IMR-90 (cell line): ENCODE data around the gene IMPDH1. TPM values are rescaled to one million over a fixed set of nuclear protein-coding genes. Genes with fewer than 3 reads are reported as not detected.

Source experiments
- ATAC-seq: fragments of 200-7000 bp; cut with Tn5 transposase; 2 replicates; pipeline ENCODE4 v1.9.1; 2020; ENCODE audit warnings: low read depth, mild to moderate bottlenecking, moderate library complexity
- BruUV-seq: library from RNA; stranded (reverse); fragments of 400-500 nt; replicated peaks from 2 replicates; lab custom pipeline; 2021; lab: Mats Ljungman, UMichigan
- CTCF ChIA-PET: fragments of 300-600 bp; formaldehyde crosslinking; extraction: SDS; loops from one replicate; lab custom pipeline; 2021; ENCODE audit warnings: antibody characterized with exemption; lab: Yijun Ruan, JAX
- POLR2A ChIA-PET: fragments of 300-600 bp; sonication (Branson Sonifier 250); formaldehyde crosslinking; loops from one replicate; lab custom pipeline; 2022; ENCODE audit warnings: antibody characterized with exemption; ENCODE audit not compliant: unreplicated experiment; lab: Charles Lee
- DNase-seq: peaks from one replicate; pipeline ENCODE4 v3.0.0; 2013
- H2AFZ ChIP-seq: replicated peaks from 2 replicates; pipeline ENCODE3; 2013; ENCODE audit warnings: low read length, mild to moderate bottlenecking; ENCODE audit not compliant: poor library complexity
- H2AK5ac ChIP-seq: 2 replicates; pipeline ENCODE4 v1.6.1; 2013; ENCODE audit warnings: low read depth, low read length, inconsistent platforms
- H2AK9ac ChIP-seq: replicated peaks from 2 replicates; pipeline ENCODE3; 2013; ENCODE audit warnings: mild to moderate bottlenecking, low read depth, low read length, moderate library complexity; ENCODE audit not compliant: poor library complexity
- H2BK120ac ChIP-seq: 2 replicates; pipeline ENCODE4 v1.6.1; 2013; ENCODE audit warnings: low read depth, low read length, inconsistent platforms
- H2BK15ac ChIP-seq: 3 replicates; pipeline ENCODE4 v1.6.1; 2013; ENCODE audit warnings: low read depth, low read length, inconsistent platforms
- H2BK20ac ChIP-seq: 2 replicates; pipeline ENCODE4 v1.6.1; 2013; ENCODE audit warnings: low read depth, mild to moderate bottlenecking, inconsistent platforms, low read length, moderate library complexity
- H2BK5ac ChIP-seq: 2 replicates; pipeline ENCODE4 v1.6.1; 2013; ENCODE audit warnings: mild to moderate bottlenecking, low read depth, low read length, inconsistent platforms; ENCODE audit not compliant: poor library complexity, severe bottlenecking
- H3K14ac ChIP-seq: replicated peaks from 2 replicates; pipeline ENCODE4 v1.6.1; 2013; ENCODE audit warnings: low read depth, low read length, inconsistent platforms
- H3K18ac ChIP-seq: 2 replicates; pipeline ENCODE4 v1.6.1; 2013; ENCODE audit warnings: low read depth, low read length, control low read depth
- H3K23ac ChIP-seq: 2 replicates; pipeline ENCODE4 v1.6.1; 2013; ENCODE audit warnings: low read depth, low read length, inconsistent platforms
- H3K27ac ChIP-seq: 2 replicates; pipeline ENCODE4 v1.5.1; 2013; ENCODE audit warnings: mild to moderate bottlenecking, control low read depth, low read length; ENCODE audit not compliant: insufficient read depth
- H3K27me3 ChIP-seq: 2 replicates; pipeline ENCODE4 v1.6.1; 2013; ENCODE audit warnings: low read length; ENCODE audit not compliant: control insufficient read depth, insufficient read depth
- H3K36me3 ChIP-seq: 2 replicates; pipeline ENCODE4 v1.6.1; 2013; ENCODE audit warnings: low read length, mixed read lengths; ENCODE audit not compliant: control insufficient read depth, insufficient read depth
- H3K4ac ChIP-seq: 2 replicates; pipeline ENCODE4 v1.6.1; 2013; ENCODE audit warnings: low read depth, low read length, inconsistent platforms
- H3K4me1 ChIP-seq: 2 replicates; pipeline ENCODE4 v1.6.1; 2013; ENCODE audit warnings: low read length, mixed read lengths; ENCODE audit not compliant: control insufficient read depth, insufficient read depth
- H3K4me2 ChIP-seq: 2 replicates; pipeline ENCODE4 v1.6.1; 2013; ENCODE audit warnings: low read depth, mild to moderate bottlenecking, control low read depth, low read length, moderate library complexity
- H3K4me3 ChIP-seq: 2 replicates; pipeline ENCODE4 v1.5.1; 2013; ENCODE audit warnings: low read depth, mild to moderate bottlenecking, control low read depth, low read length, moderate library complexity; ENCODE audit not compliant: insufficient read depth
- H3K56ac ChIP-seq: 2 replicates; pipeline ENCODE4 v1.6.1; 2013; ENCODE audit warnings: low read length, inconsistent platforms; ENCODE audit not compliant: insufficient read depth; ENCODE audit errors: extremely low read depth
- H3K79me1 ChIP-seq, 2 experiments: 2 replicates each; pipeline ENCODE4 v1.6.1; 2013; ENCODE audit warnings: low read length in 2 of 2, inconsistent platforms in 1 of 2, low read depth in 1 of 2
- H3K9ac ChIP-seq: 2 replicates; pipeline ENCODE4 v1.6.1; 2013; ENCODE audit warnings: low read depth, low read length, control low read depth
- H3K9me1 ChIP-seq: 2 replicates; pipeline ENCODE4 v1.6.1; 2013; ENCODE audit warnings: low read length, inconsistent platforms; ENCODE audit not compliant: insufficient read depth
- H3K9me3 ChIP-seq: 2 replicates; pipeline ENCODE4 v1.6.1; 2013; ENCODE audit warnings: low read length; ENCODE audit not compliant: control insufficient read depth, insufficient read depth
- H4K20me1 ChIP-seq: 2 replicates; pipeline ENCODE4 v1.6.1; 2013; ENCODE audit warnings: low read length, inconsistent platforms; ENCODE audit not compliant: insufficient read depth
- H4K5ac ChIP-seq: 2 replicates; pipeline ENCODE4 v1.6.1; 2013; ENCODE audit warnings: mild to moderate bottlenecking, low read depth, low read length, control low read depth
- H4K8ac ChIP-seq, 2 experiments: 2 replicates each; pipeline ENCODE4 v1.6.1; 2013; ENCODE audit warnings: low read depth in 2 of 2, low read length in 2 of 2, control low read depth in 1 of 2, inconsistent platforms in 1 of 2
- H4K91ac ChIP-seq: 2 replicates; pipeline ENCODE4 v1.6.1; 2013; ENCODE audit warnings: low read depth, low read length, inconsistent platforms; ENCODE audit not compliant: insufficient read depth
- BHLHE40 ChIP-seq: fragments of 150-350 bp; IDR thresholded peaks from 2 replicates; pipeline ENCODE4 v1.6.1; 2016; ENCODE audit warnings: mild to moderate bottlenecking, low read depth, low read length
- CEBPB ChIP-seq: IDR thresholded peaks from 2 replicates; pipeline ENCODE4 v1.6.1; 2012; ENCODE audit warnings: low read depth, low read length, improper control_type of control experiment
- CTCF ChIP-seq: conservative IDR thresholded peaks from 2 replicates; pipeline ENCODE4 v1.5.1; 2012; ENCODE audit warnings: mild to moderate bottlenecking, low read depth, low read length, improper control_type of control experiment
- ELK1 ChIP-seq: fragments of 150-350 bp; IDR thresholded peaks from 2 replicates; pipeline ENCODE4 v1.6.1; 2016; ENCODE audit warnings: low read depth, mild to moderate bottlenecking, low read length, moderate library complexity, borderline replicate concordance
- FOS ChIP-seq: fragments of 150-350 bp; IDR thresholded peaks from 2 replicates; pipeline ENCODE4 v1.6.1; 2016; ENCODE audit warnings: low read depth, low read length
- MAFK ChIP-seq: IDR thresholded peaks from 2 replicates; pipeline ENCODE4 v1.6.1; 2012; ENCODE audit warnings: low read depth, low read length, improper control_type of control experiment
- MAZ ChIP-seq: IDR thresholded peaks from 2 replicates; pipeline ENCODE4 v1.6.1; 2012; ENCODE audit warnings: low read depth, mild to moderate bottlenecking, low read length, improper control_type of control experiment, moderate library complexity, borderline replicate concordance
- MXI1 ChIP-seq: IDR thresholded peaks from 2 replicates; pipeline ENCODE4 v1.6.1; 2012; ENCODE audit warnings: low read depth, mild to moderate bottlenecking, low read length, moderate library complexity, borderline replicate concordance
- NFE2L2 ChIP-seq: fragments of 150-350 bp; IDR thresholded peaks from 2 replicates; pipeline ENCODE4 v1.6.1; 2016; ENCODE audit warnings: low read depth, mild to moderate bottlenecking, low read length
- POLR2A ChIP-seq: IDR thresholded peaks from 2 replicates; pipeline ENCODE4 v1.6.1; 2012; ENCODE audit warnings: mild to moderate bottlenecking, low read depth, low read length
- RAD21 ChIP-seq: IDR thresholded peaks from 2 replicates; pipeline ENCODE4 v1.6.1; 2012; ENCODE audit warnings: low read length, improper control_type of control experiment
- RCOR1 ChIP-seq: IDR thresholded peaks from 2 replicates; pipeline ENCODE4 v1.6.1; 2012; ENCODE audit warnings: mild to moderate bottlenecking, low read length, improper control_type of control experiment; ENCODE audit not compliant: insufficient replicate concordance
- RFX5 ChIP-seq: IDR thresholded peaks from 2 replicates; pipeline ENCODE4 v1.8.0; 2012; ENCODE audit warnings: low read depth, mild to moderate bottlenecking, low read length, moderate library complexity
- WGBS, 2 experiments: methylation state at CpG; one replicate each; pipeline versions ENCODE4 v1.1.5 to v1.1.7; 2013; ENCODE audit warnings: missing lambda C conversion rate in 2 of 2; ENCODE audit not compliant: insufficient read length in 1 of 2; ENCODE audit errors: extremely low coverage in 2 of 2; 5-methylcytosine and 5-hydroxymethylcytosine counted together
- dilution Hi-C: fragments of 300-500 bp; cut with HindIII; formaldehyde crosslinking; loops from one replicate; pipeline ENCODE4 v1.14.3; 2018; ENCODE audit warnings: low sequenced_read_pairs; ENCODE audit not compliant: unreplicated experiment
- in situ Hi-C: fragments of 300-500 bp; cut with MboI; formaldehyde crosslinking; loops from 3 replicates; pipeline ENCODE4 v1.14.3; 2019; ENCODE audit warnings: low sequenced_read_pairs, inconsistent platforms, mixed read lengths
- intact Hi-C: fragments of 100-400 bp; cut with micrococcal nuclease; formaldehyde crosslinking; loops from 2 replicates; pipeline ENCODE4 v1.10.0; 2022
- polyA plus RNA-seq, 3 experiments: library from polyadenylated mRNA; depleted of rRNA; stranded (reverse); fragments of >200 nt; gene quantifications; 2 replicates each; pipeline ENCODE4 v1.2.3, GENCODE V29; 2012; ENCODE audit warnings: low replicate concordance in 1 of 3
- total RNA-seq: library from RNA; depleted of rRNA; stranded (reverse); fragments of >200 nt; gene quantifications from 2 replicates; pipeline ENCODE4 v1.2.3, GENCODE V29; 2012

The IMPDH1 gene
- total and polyA plus RNA-seq, 2 of the 4 experiments (the other 2 are of a cell fraction) = 49.5 to 69.3 TPM

DNA sequence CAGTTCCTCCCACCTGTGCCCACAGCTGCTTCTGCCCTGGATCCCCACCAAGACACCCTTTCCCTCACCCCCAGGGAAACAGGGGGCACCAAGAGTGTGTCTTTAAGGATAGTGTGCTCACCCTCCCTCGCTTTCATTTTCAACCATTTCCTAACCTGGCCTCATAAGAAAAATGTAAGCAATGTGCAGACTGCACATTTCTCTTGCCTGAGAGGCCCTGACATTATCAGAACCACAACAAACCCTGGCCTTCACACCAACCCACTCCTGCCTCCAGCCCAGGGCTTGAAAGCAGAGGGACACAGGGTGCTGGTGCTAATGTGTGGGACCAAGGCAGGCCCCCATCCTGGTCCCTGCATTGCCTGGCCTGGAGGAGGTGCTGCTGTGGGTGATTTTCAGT lies 11.0 kb upstream of the IMPDH1 start:
- ChIA-PET CTCF (no interaction called here), POLR2A (no interaction called here)
- H3K56ac ChIP-seq = no peak overlapping the region
- H2AK9ac ChIP-seq = no peak overlapping the region
- H3K27me3 ChIP-seq = peaks cover 24% of the 10 kb centered on the region
- H3K9me1 ChIP-seq = no peaks in the 10 kb centered on the region
- no peaks in the 10 kb centered on the region for H3K36me3 ChIP-seq
- H3K79me1 ChIP-seq = no peaks in the 10 kb centered on the region
- H2BK15ac ChIP-seq = no peak overlapping the region
- H2AFZ ChIP-seq = peak overlapping the region; percentile 68
- ATAC-seq (peak; percentile 75), DNase-seq (no peak)
- no peak overlapping the region for H3K9ac ChIP-seq
- TF ChIP-seq ELK1 (no peak), BHLHE40 (no peak), POLR2A (no peak), RAD21 (no peak), CEBPB (no peak), MAFK (no peak), NFE2L2 (no peak), CTCF (no peak), FOS (no peak), MXI1 (no peak), MAZ (no peak), RFX5 (no peak), RCOR1 (no peak)
- no TSS peak for BruUV-seq
- intact Hi-C loops = no loop called here
- dilution Hi-C loops = no loop called here
- H3K27ac ChIP-seq = no peak overlapping the region
- in situ Hi-C loops = no loop called here
- no peak overlapping the region for H4K5ac ChIP-seq
- H3K4me3 ChIP-seq = no peak overlapping the region
- no peak overlapping the region for H4K8ac ChIP-seq
- no peak overlapping the region for H3K4me2 ChIP-seq
- WGBS, 2 experiments = no CpG with 5 or more reads among the region's 1 CpG
- no peak overlapping the region for H3K14ac ChIP-seq
- H3K23ac ChIP-seq = no peak overlapping the region
- no peak overlapping the region for H3K4ac ChIP-seq
- no peak overlapping the region for H2BK20ac ChIP-seq
- H3K18ac ChIP-seq = no peak overlapping the region
- no peak overlapping the region for H2BK120ac ChIP-seq
- no peak overlapping the region for H2BK5ac ChIP-seq
- H3K4me1 ChIP-seq = peaks cover 2% of the 10 kb centered on the region
- no peak overlapping the region for H2AK5ac ChIP-seq
- H4K20me1 ChIP-seq = no peaks in the 10 kb centered on the region
- H3K9me3 ChIP-seq = no peaks in the 10 kb centered on the region
- no peak overlapping the region for H4K91ac ChIP-seq
